RWPE2 (cell line): ENCODE measurements around the gene ZFPL1.
"Not testable (repeated sequence)": the region's sequence is repeated elsewhere in the genome, so short reads cannot be mapped to it uniquely, and the experiment has no call there.

Experiments used
- ATAC-seq: fragments of 200-7000 bp; cut with Tn5 transposase; 3 replicates; pipeline ENCODE4 v1.9.1; 2021; ENCODE audit warnings: low read depth
- DNase-seq: peaks from one replicate; pipeline ENCODE4 v3.0.0-alpha.2; 2020; ENCODE audit warnings: low spot score
- H3K27ac ChIP-seq: fragments of 450-650 bp; 2 replicates; pipeline ENCODE4 v1.5.1; 2017; ENCODE audit warnings: mild to moderate bottlenecking; ENCODE audit not compliant: poor library complexity, severe bottlenecking
- H3K27me3 ChIP-seq: fragments of 250-450 bp; sonication (Bioruptor Pico); 2 replicates; pipeline ENCODE4 v1.5.1; 2021; ENCODE audit warnings: mild to moderate bottlenecking, moderate library complexity; ENCODE audit not compliant: insufficient read depth, poor library complexity, severe bottlenecking
- H3K36me3 ChIP-seq: fragments of 250-450 bp; sonication (Bioruptor Pico); 2 replicates; pipeline ENCODE4 v1.5.1; 2020; ENCODE audit warnings: low read depth, mild to moderate bottlenecking, moderate library complexity
- H3K4me1 ChIP-seq: fragments of 250-450 bp; sonication (Bioruptor Pico); 2 replicates; pipeline ENCODE4 v1.5.1; 2021; ENCODE audit warnings: mild to moderate bottlenecking, moderate library complexity; ENCODE audit not compliant: insufficient read depth, poor library complexity, severe bottlenecking
- H3K4me3 ChIP-seq: fragments of 250-450 bp; sonication (Bioruptor Pico); 2 replicates; pipeline ENCODE4 v1.5.1; 2021; ENCODE audit warnings: mild to moderate bottlenecking, moderate library complexity; ENCODE audit not compliant: severe bottlenecking
- H3K9me3 ChIP-seq: fragments of 250-450 bp; sonication (Bioruptor Pico); 2 replicates; pipeline ENCODE4 v1.5.1; 2021; ENCODE audit warnings: mild to moderate bottlenecking, moderate library complexity; ENCODE audit not compliant: severe bottlenecking
- CTCF ChIP-seq: fragments of 450-650 bp; IDR thresholded peaks from one replicate; pipeline ENCODE4 v1.5.1; 2017; ENCODE audit warnings: mild to moderate bottlenecking, moderate library complexity; ENCODE audit not compliant: poor library complexity, severe bottlenecking

The ZFPL1 gene

GRCh38 chr11:65116370-65117205 is 32.6 kb downstream of the ZFPL1 start:
- peak overlapping the region; percentile 71 for H3K4me3 ChIP-seq
- no peaks in the 10 kb centered on the region for H3K27me3 ChIP-seq
- H3K9me3 ChIP-seq: no peaks in the 10 kb centered on the region
- peak overlapping the region; percentile 63 for H3K27ac ChIP-seq
- no peak for TF ChIP-seq CTCF
- peaks cover 10% of the 10 kb centered on the region for H3K4me1 ChIP-seq
- peaks cover 47% of the 10 kb centered on the region for H3K36me3 ChIP-seq
- peak; percentile 26 for ATAC-seq
- DNase-seq: peak; percentile 71

GRCh38 chr11:65117206-65118096 is 33.4 kb downstream of the ZFPL1 start, which contains the start of gene ZNHIT2:
ZNHIT2 (minus strand) TSS chr11:65117701; CDS start chr11:65117653, 48 bp downstream.
- TF ChIP-seq CTCF: peak; percentile 92
- Histone ChIP-seq H3K4me1 (peaks cover 10% of the 10 kb centered on the region), H3K4me3 (peak within 1 kb of the TSS; percentile 71), H3K27ac (peak within 1 kb of the TSS; percentile 63), H3K36me3 (peaks cover 47% of the 10 kb centered on the region), H3K27me3 (no peaks in the 10 kb centered on the region), H3K9me3 (no peaks in the 10 kb centered on the region)
- ATAC-seq (peak; percentile 55), DNase-seq (peak; percentile 98)

GRCh38 chr11:65118097-65118837 is 34.2 kb downstream of the ZFPL1 start:
- Histone ChIP-seq H3K4me3 (no peak overlapping the region), H3K27ac (no peak overlapping the region), H3K27me3 (no peaks in the 10 kb centered on the region), H3K4me1 (peaks cover 12% of the 10 kb centered on the region), H3K9me3 (no peaks in the 10 kb centered on the region), H3K36me3 (peaks cover 52% of the 10 kb centered on the region)
- TF ChIP-seq CTCF: peak; percentile 69
- DNase-seq (no peak), ATAC-seq (no peak)

- not testable (repeated sequence) for H3K27ac ChIP-seq, ATAC-seq, H3K9me3 ChIP-seq, H3K27me3 ChIP-seq, H3K4me3 ChIP-seq, DNase-seq
- H3K36me3 ChIP-seq: peaks cover 60% of the 10 kb centered on the region
- H3K4me1 ChIP-seq: peaks cover 13% of the 10 kb centered on the region
These were observed 35.1 kb downstream of the ZFPL1 start for GRCh38 chr11:65118891-65119669.
